GM18909 (cell line): ENCODE data around the gene IL1R1.

ENCODE experiments used
- ATAC-seq: cut with Tn5 transposase; IDR thresholded peaks from one replicate; pipeline ENCODE4 v1.9.1; 2021; ENCODE audit warnings: mild to moderate bottlenecking; ENCODE audit not compliant: unreplicated experiment, poor library complexity

The IL1R1 gene

DNA sequence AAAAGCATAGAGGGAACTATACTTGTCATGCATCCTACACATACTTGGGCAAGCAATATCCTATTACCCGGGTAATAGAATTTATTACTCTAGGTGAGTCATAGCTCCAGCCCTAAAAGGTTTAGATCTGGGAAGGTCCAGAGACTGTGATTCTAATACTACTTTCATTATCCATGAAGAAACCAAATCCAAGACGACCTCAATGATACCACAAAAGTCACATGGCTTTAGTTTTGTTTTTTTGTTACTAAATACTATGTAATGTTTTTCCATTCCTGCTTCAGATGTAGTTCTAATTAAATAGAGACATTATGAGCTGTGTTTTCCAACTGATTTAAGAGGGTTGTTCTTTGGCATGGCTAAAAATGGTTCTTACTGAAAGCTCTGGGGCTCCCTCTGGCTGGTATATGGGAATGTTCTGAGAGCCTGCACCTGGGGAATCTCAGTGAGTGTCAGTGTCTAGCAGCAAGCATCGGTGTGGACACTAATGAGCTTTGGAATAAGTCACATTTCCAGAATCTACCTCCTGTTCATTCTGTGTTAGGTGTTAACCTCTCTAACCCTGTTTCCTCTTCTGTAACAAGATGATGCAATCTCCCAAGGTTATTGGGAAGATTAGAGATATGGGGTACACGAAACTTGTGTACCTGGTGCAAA lies 23.8 kb downstream of the IL1R1 start:
- no peak for ATAC-seq

- no peak for ATAC-seq
Observed at GRCh38 chr2:102168026-102168771, 25.7 kb downstream of the IL1R1 start.

DNA sequence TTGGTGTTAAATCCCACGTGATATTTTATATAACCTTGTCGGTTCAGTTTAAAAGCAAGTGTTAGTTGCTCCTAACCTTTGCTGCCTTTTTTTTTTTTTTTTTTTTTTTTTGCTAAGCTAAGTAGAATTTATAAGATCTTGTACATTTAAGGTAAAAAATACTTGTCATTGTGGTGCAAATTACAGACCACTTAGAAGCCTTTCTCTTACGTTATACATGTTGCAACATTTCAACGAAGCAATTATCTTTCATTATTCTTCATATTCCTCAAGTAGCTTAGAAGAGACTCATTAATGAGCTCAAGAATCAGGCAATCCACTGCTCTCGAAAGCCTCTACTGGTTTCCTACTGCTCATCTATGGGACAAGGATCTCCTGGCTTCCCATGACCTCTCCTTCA lies 29.4 kb downstream of the IL1R1 start:
- no peak for ATAC-seq

GRCh38 chr2:102172745-102173144 lies 30.2 kb downstream of the IL1R1 start:
- ATAC-seq = no peak

- no peak for ATAC-seq
Observed at GRCh38 chr2:102176172-102176571, 33.6 kb downstream of the IL1R1 start.

GRCh38 chr2:102177814-102178478 lies 35.4 kb downstream of the IL1R1 start:
- ATAC-seq = no peak

- no peak for ATAC-seq
Observed at GRCh38 chr2:102179061-102179460, 36.5 kb downstream of the IL1R1 start.

GRCh38 chr2:102179788-102180686 lies 37.5 kb downstream of the IL1R1 start:
- no peak for ATAC-seq

DNA sequence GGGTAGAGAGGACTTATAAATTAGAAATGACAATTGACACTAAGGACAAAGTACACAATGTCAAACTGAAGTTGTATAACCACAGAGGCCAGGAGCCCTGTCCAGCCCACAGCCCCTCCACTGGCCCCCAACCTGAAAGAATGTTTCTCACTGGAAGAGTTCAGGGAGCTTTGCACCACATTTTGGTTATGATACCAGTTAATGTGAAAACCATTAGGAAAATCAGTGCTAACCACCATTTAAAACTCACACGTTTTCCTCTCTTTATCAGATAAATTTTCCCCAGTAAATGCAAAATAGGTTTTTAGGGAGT lies 38.1 kb downstream of the IL1R1 start:
- no peak for ATAC-seq

DNA sequence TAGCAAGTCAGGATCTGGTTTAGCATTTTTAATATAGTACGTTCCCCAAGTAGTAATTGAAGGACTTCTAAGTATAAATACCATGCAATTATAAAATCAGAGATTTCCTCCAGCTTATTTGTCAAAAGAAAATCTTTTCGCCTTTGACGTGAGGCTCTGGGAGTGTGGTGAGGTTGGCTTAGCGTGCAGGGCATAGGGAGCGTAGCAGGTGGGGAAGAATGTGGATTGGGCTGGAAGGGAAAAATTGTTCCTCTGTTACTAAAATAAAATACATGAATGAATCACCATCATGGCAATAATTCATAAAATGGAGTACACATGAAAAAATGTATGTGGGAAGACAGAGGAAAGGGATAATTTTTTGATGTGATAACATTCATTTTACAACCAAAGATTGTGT lies 38.8 kb downstream of the IL1R1 start:
- no peak for ATAC-seq

- no peak for ATAC-seq
Observed at GRCh38 chr2:102181919-102182635, 39.5 kb downstream of the IL1R1 start.

DNA sequence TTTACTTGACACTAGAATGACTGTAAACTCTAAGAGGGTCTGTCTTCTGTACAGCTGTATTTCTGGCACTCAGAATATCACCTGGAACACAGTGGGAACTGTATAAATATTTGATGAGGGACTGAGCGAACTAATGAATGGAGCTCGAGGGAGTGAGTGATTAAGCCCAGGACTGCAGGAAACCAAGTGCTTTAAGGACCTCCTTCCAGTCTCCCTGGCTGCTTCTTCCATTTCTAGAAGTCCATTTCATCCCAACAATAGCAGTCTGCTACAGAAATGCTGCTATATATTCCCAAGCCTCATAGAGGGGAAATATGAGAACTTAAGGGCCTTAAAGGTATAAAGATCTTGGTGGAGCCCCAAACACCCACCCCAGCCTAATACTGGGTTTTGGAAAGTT lies 41.5 kb downstream of the IL1R1 start:
- no peak for ATAC-seq

- no peak for ATAC-seq
Observed at GRCh38 chr2:102184568-102184967, 42.0 kb downstream of the IL1R1 start.

GRCh38 chr2:102185347-102185746 lies 42.8 kb downstream of the IL1R1 start:
- no peak for ATAC-seq

DNA sequence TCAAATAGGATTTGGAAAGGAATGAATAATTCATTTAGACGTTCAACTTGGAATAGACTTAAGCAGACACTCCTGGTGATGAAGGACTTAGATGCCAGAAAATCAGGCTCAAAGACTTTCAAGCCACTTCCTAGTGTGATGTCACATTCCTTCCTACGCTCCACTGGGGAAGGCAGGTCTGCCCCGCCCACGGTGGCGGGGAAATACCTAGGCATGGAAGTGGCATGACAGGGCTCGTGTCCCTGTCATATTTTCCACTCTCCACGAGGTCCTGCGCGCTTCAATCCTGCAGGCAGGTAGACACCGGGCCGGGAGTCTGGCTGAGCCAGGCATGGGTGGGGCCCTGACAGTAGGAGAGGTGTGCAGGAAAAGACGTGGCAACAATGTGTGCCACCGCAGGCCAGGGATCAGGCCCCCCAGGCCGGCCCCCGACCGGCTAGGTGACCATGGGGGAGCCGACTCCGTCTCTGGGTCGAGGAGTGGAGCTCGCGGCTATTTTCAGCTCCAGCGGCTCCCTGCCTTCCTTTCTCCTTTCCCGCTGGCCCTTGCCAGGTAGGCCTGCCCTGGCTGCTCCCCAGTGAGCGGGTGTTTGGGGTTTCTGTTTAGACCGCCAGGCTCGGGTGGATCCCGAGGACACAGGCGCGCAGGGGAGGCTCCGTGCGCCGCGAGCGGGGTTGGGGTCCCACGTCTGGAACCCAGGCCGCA lies 44.4 kb downstream of the IL1R1 start, which contains the start of gene IL1RL2:
IL1RL2 (plus strand) TSS at position 233 of the 705 bp plus-strand sequence. CDS start 845 bp downstream, outside the sequence.
- ATAC-seq = no peak

DNA sequence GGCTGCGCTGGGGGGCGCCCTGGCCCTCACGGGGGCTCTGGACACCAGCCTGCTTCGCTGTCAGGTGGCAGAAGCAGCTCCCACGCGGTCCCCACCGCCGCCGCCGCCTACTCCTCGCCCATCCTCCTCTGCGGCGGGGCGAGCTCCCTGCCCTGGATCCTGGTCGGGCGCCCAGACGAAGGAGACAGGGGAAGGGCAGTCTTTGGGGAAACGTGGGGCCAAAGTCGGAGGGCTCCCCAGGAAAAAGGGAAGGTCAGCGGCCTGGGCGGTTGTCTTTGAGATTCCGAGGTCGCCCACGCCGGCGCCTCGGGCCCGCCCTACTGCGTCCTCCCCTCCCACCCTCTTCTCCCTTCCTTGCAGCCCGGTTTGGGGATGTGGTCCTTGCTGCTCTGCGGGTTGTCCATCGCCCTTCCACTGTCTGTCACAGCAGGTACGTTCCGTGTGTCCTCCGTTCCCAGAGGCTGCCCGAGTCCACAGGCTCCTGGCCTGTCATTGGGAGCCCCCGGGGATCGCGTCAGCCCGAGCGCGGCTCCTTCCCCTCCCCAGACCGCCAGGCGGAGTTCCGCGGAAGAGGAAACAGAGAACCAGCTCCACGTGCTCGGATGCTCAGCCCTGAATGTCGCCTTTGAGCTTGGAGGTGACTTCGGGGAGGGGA lies 45.1 kb downstream of the IL1R1 start:
- no peak for ATAC-seq

GRCh38 chr2:102190430-102191107 lies 48.0 kb downstream of the IL1R1 start:
- ATAC-seq = no peak

- no peak for ATAC-seq
Observed at GRCh38 chr2:102191501-102191900, 49.0 kb downstream of the IL1R1 start.
